ENCODE data around the gene FAM180B. TPM values are rescaled to one million over a fixed set of nuclear protein-coding genes. Genes with fewer than 3 reads are reported as not detected.

FAM180B gene
- total RNA-seq, 1 donor from 2014 or later, result not detected

DNA sequence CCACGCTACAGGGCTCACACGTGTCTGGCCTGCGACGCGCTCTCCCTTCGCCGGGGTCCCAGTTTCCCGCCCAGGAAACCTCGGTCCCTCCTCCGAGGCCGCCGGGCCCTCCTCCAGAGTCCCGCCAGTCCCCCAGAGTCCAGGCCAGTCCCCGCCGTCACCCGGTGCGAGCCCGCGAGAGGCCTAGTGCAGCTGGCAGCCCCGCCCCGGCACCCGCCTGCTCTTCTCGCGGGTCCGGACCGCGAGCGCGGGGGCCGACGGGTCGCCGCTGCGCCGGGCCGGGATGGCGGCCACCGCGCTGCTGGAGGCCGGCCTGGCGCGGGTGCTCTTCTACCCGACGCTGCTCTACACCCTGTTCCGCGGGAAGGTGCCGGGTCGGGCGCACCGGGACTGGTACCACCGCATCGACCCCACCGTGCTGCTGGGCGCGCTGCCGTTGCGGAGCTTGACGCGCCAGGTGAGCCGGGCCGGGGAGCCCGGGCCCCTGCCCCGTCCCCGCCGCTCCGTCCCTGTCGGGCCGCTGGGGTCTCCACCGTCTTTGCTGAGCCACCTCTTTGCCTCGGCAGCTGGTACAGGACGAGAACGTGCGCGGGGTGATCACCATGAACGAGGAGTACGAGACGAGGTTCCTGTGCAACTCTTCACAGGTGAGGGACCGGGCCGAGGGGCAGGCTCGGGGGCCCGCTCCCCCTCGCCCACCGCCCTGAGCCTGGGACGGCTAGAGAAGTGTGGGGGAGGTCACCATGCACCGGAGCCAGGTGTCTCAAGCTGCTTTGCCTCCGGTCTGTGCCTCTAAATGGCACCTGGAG is 20.9 kb upstream of the FAM180B start, which contains the start of gene PTPMT1:
TSS of gene PTPMT1 (plus strand) at position 260 of the 809 bp plus-strand sequence. CDS start at position 284, 24 bp downstream.
- no peak for DNase-seq (ENCODE audit: low read depth)
- Histone ChIP-seq H3K36me3 (ENCODE audit: control insufficient read depth, insufficient read depth, low read length) (no peaks in the 10 kb centered on the region), H3K27me3 (ENCODE audit: control insufficient read depth, insufficient read depth, low read length) (no peaks in the 10 kb centered on the region), H3K4me3 (ENCODE audit: low read depth, low read length) (peak within 1 kb of the TSS; percentile 75)
- TF ChIP-seq, protein P1, sequence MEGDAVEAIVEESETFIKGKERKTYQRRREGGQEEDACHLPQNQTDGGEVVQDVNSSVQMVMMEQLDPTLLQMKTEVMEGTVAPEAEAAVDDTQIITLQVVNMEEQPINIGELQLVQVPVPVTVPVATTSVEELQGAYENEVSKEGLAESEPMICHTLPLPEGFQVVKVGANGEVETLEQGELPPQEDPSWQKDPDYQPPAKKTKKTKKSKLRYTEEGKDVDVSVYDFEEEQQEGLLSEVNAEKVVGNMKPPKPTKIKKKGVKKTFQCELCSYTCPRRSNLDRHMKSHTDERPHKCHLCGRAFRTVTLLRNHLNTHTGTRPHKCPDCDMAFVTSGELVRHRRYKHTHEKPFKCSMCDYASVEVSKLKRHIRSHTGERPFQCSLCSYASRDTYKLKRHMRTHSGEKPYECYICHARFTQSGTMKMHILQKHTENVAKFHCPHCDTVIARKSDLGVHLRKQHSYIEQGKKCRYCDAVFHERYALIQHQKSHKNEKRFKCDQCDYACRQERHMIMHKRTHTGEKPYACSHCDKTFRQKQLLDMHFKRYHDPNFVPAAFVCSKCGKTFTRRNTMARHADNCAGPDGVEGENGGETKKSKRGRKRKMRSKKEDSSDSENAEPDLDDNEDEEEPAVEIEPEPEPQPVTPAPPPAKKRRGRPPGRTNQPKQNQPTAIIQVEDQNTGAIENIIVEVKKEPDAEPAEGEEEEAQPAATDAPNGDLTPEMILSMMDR (IDR thresholded peaks at IDR 0.05; ENCODE audit: insufficient read depth, low read length, poor library complexity, severe bottlenecking), result no peak

DNA sequence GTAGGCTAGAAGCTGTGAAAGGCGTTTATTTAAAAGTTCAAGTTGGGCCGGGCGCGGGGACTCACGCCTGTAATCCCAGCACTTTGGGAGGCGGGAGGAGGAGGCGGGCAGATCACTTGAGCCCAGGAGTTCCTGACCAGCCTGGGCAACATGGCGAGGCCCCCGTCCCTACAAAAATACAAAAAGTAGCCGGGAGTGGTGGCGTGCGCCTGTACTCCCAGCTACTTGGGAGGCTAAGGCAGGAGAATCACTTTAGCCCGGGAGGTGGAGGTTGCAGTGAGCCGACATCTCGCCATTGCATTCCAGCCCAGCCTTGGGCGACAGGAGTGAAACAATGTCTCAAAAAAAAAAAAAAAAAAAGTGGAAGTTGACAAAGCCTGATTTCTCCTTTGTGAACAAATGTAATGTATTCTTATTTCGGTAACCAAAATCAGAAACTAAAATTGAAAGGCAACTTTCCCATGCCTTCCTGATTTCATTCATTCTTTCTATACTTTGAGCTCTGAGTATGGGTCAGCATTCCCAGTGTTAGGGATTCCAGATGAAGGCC is 20.3 kb upstream of the FAM180B start:
- H3K27me3 ChIP-seq (ENCODE audit: control insufficient read depth, insufficient read depth, low read length), result no peaks in the 10 kb centered on the region
- peak overlapping the region; percentile 75 for H3K4me3 ChIP-seq (ENCODE audit: low read depth, low read length)
- no peaks in the 10 kb centered on the region for H3K36me3 ChIP-seq (ENCODE audit: control insufficient read depth, insufficient read depth, low read length)
- TF ChIP-seq, protein P1 (IDR thresholded peaks at IDR 0.05; ENCODE audit: insufficient read depth, low read length, poor library complexity, severe bottlenecking), result no peak
- no peak for DNase-seq (ENCODE audit: low read depth)

GRCh38 chr11:47569646-47570045 is 16.8 kb upstream of the FAM180B start:
- no peak overlapping the region for H3K4me3 ChIP-seq (ENCODE audit: low read depth, low read length)
- TF ChIP-seq, protein P1 (IDR thresholded peaks at IDR 0.05; ENCODE audit: insufficient read depth, low read length, poor library complexity, severe bottlenecking), result no peak
- no peaks in the 10 kb centered on the region for H3K27me3 ChIP-seq (ENCODE audit: control insufficient read depth, insufficient read depth, low read length)
- peaks cover 2% of the 10 kb centered on the region for H3K36me3 ChIP-seq (ENCODE audit: control insufficient read depth, insufficient read depth, low read length)
- DNase-seq (ENCODE audit: low read depth), result no peak

DNA sequence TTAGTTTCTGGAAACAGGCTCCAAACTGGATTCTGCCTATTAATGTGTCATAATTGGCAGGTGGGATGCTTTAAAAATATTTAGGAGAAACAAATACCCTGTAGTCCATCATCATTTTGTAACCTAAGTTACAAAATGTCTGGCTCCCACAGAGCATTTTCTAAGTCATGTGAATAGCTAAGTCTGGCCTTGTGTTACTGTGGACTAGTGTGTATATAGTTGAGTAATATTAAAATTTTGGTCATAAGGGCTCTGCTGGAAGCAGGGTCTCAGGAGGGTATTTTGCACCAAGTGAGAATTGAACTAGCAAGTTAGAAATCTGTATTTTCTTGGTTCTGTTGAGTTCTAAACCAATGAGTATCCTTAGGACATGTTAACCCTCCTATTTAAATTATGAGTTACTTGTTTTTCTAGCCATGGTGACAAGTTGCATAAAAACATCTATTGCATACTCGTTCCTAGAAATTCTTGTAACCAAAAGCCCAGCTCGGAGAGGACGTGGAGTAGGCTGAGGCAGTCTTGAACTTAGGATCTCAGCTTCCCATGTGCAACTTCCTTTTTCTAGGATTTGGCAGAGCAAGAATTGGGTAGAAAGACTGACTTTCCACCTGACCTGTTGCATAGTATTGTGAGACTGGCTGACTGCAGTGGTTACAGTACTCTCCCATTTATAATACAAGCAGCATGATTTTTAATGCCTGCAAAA is 15.7 kb upstream of the FAM180B start:
- Histone ChIP-seq H3K36me3 (ENCODE audit: control insufficient read depth, insufficient read depth, low read length) (peaks cover 2% of the 10 kb centered on the region), H3K27me3 (ENCODE audit: control insufficient read depth, insufficient read depth, low read length) (no peaks in the 10 kb centered on the region), H3K4me3 (ENCODE audit: low read depth, low read length) (no peak overlapping the region)
- no peak for DNase-seq (ENCODE audit: low read depth)
- TF ChIP-seq, protein P1 (IDR thresholded peaks at IDR 0.05; ENCODE audit: insufficient read depth, low read length, poor library complexity, severe bottlenecking), result no peak

- TF ChIP-seq, protein P1 (IDR thresholded peaks at IDR 0.05; ENCODE audit: insufficient read depth, low read length, poor library complexity, severe bottlenecking), result no peak
- H3K4me3 ChIP-seq (ENCODE audit: low read depth, low read length), result no peak overlapping the region
- H3K36me3 ChIP-seq (ENCODE audit: control insufficient read depth, insufficient read depth, low read length), result peaks cover 2% of the 10 kb centered on the region
- H3K27me3 ChIP-seq (ENCODE audit: control insufficient read depth, insufficient read depth, low read length), result no peaks in the 10 kb centered on the region
- DNase-seq (ENCODE audit: low read depth), result no peak
Measured at GRCh38 chr11:47571357-47571729, 15.1 kb upstream of the FAM180B start.

Measured in kidney epithelial cell (primary cell).